GM21576 (cell line): Measurements from ENCODE around the gene USF3.
A peak's percentile ranks its signal among the peaks of the same experiment; 100 is the strongest.

Source experiments
- ATAC-seq: cut with Tn5 transposase; IDR thresholded peaks from one replicate; pipeline ENCODE4 v1.9.1; 2021; ENCODE audit warnings: mild to moderate bottlenecking, moderate library complexity; ENCODE audit not compliant: unreplicated experiment

Gene USF3

DNA sequence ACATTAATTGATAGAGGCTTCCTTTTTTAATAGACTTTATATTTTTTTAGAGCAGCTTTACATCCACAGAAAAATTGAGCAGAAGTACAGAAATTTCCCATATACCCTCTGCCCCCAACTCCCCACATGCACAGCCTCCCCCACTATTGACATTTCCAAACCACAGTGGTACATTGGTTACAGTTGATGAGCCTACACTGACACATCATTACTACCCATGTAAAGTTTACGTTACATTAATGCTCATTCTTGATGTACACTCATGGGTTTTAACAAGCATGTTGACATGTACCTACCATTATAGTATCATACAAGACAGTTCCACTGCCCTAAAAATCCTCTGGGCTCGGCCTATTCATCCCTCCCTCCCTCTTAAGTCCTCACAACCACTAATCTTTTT lies 78.7 kb downstream of the USF3 start:
- ATAC-seq, result no peak

DNA sequence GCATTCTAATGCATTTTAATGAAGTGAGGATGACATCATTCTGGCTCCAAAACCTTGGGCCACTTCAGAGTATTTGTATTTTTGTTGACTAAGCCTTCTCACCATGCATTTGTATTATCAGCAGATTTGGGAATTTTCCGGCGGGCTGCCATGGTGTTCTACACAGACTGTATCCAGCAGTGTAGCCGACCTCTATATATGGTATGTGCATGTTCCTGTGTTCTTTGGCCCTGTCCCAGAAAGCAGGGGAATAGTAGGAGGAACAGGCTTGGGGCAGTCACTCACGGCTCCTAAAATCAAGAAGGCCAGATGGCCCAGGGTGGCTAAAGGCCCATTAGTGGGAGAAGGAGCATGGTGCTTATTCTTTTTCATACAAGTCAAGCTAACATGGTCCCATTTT lies 80.5 kb downstream of the USF3 start:
- no peak for ATAC-seq

DNA sequence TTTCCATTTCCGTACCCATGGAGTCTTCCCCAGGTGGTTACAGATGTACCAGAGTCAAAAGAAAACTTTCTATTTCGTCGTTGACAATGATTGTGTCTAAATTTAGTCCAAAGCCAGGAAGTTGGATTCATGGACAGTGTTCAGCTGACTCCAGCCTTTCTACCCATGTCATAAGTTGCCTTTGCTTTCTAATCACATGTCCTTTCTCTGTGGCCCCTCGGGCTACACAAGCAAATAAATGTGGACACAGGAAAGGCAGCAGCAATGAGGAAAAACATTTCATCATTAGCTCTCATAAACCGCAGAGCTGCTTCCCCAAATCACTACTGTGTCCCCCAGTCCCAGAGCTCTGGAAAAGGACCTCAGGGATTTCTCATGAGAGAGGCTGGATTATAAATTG lies 82.0 kb downstream of the USF3 start:
- no peak for ATAC-seq

DNA sequence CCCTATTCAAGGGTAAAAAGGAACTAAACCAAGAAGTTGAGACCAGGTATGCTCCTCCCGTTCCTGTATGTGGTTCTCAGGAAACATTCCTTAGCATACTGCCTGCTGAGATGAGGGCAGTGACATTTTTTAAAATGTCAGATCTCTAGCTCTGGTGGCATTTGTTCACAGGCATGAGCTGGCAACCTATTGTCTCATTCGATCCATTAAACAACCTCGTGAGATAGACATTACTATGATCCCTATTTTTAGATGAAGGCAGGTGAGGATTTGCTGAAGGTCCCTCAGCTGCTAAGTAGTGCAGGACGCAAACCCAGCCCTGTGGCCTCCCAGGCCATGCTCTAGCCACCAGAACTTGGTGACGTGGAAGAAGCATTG lies 89.2 kb downstream of the USF3 start:
- ATAC-seq, result peak; percentile 7

DNA sequence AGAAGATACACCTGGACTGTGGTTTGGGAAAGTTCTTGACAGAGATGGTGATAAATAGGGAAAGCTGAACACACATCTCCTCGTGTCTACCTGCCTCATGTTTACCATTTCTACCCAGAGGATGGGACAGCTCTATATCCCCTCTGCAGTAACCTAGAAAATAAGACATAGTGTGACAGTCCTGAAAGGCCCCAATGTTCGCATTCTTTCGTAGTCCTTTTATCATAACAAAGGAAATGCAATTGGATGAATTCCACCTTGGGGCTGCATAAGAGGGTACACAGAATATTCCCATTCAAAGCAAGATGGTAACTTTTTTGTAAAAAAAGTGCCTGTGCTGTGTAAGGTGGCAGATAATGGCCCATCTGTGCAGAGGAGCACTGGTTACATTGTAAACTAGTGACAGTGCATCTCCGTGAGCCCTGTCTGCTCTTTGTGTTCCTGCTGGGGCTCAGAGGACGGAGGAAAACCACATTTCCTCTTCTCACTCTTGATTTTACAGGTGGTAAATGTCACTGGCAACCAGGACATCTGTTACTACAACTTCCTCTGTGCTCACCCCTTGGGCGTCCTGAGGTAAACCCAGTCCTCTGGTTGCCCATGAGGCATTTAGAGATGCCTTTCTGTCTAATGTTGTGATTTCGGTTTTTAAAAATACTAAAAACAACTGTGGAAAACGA lies 89.8 kb downstream of the USF3 start:
- peak; percentile 98 for ATAC-seq

DNA sequence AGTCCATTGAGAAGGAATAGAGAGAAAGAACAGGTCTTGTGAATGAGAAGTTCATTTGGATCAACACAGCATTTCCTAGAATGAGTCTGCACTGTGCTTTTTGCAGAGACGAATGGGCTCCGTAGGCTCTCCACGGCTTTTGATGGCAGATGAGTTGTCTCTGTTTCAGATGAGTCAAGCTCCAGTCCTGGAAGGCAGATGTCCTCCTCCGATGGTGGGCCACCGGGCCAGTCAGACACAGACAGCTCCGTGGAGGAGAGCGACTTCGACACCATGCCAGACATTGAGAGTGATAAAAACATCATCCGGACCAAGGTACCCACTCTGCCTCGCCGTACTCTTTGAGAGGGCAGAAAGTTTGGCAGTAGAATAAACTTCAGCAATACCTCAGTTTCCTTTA lies 93.6 kb downstream of the USF3 start:
- no peak for ATAC-seq

DNA sequence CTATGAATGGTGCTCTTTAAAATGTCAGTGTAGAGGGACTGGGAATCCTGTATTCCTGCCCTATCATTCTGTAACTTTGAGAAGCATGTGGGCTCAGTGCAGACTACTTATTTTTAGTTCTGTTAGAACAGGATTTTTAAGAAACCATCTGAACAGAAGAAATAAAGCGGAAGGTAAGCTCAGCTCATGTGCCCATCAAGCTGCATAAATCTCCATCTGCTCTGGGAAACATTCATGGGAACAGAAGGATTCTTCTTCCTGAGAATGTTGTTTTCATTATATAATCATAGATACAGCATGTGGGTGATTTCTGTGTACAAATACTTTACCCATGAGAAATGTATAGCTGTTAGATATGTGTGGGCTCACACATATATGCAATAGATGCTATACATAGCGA lies 94.2 kb downstream of the USF3 start:
- ATAC-seq, result no peak

DNA sequence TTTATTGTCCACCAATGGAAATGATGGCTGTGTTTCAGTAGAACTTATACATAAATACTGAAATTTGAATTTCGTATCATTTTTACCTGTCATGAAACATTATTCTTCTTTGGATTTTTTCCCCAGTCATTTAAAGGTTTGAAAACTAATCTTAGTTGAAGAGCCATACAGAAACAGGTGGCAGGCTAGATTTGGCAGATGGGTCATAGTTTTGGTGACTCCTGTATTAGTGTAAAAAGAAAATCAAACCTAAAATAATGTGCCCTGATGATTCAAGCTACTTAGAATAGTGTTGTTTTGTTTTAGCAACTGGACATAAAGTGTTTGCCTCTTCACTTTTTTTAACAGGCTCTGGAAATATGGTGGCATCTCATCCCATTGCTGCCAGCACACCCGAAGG lies 95.2 kb downstream of the USF3 start:
- ATAC-seq, result no peak

DNA sequence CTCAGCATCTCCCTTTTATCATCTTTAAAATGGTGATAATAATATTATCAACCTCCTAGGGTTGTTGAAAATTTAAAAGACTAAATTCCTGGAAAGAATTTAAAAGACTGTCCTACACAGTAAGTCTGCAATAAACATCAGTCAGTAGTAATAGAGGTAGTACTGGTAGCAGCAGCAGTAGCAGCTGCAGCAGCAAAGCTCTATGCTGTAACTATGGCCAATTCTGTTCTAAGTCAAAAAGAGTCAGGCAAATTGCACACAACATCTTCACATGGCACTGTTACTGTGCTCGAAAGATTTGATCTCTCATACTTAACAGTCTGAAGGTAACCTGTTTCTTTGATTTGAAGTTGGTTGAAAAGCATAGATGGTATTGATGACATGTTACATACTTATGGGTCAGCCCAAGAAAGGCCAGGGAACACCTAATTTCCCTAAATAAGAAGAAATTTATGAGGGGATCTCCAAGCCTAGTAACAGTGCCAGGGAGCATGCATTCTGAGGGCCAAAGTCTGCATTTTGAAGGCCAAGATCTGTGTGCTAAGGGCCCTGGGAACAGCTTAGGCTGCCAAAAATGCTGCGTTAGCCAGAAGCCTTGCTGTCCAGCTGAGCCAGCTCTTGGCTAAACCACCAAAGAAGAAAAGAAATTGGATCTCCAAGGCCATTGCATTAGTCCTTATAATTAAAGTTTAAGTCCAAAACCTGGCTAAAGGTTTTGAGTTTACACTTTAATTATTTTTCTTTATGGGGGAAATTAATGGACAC lies 95.8 kb downstream of the USF3 start:
- ATAC-seq, result no peak
